Astrocyte of the hippocampus (primary cell): ENCODE results near the gene SHROOM3.
A peak's percentile ranks its signal among the peaks of the same experiment; 100 is the strongest.

Source experiments
- DNase-seq: peaks from one replicate; pipeline ENCODE4 v3.0.0; 2011; ENCODE audit warnings: low read depth, low spot score

Gene SHROOM3

GRCh38 chr4:76658231-76659102 lies 223.4 kb downstream of the SHROOM3 start:
- peak; percentile 74 for DNase-seq

- DNase-seq = peak; percentile 50
These were observed 224.1 kb downstream of the SHROOM3 start for GRCh38 chr4:76659103-76659490.

- DNase-seq = no peak
These were observed 228.8 kb downstream of the SHROOM3 start for GRCh38 chr4:76663824-76664223.

- DNase-seq = peak; percentile 57
These were observed 230.1 kb downstream of the SHROOM3 start for GRCh38 chr4:76665153-76665552.

- no peak for DNase-seq
These were observed 230.7 kb downstream of the SHROOM3 start for GRCh38 chr4:76665721-76666120.

- no peak for DNase-seq
These were observed 232.0 kb downstream of the SHROOM3 start for GRCh38 chr4:76666944-76667532.

- no peak for DNase-seq
These were observed 235.6 kb downstream of the SHROOM3 start for GRCh38 chr4:76670631-76671030.

- DNase-seq = no peak
These were observed 238.3 kb downstream of the SHROOM3 start for GRCh38 chr4:76673362-76673761.

- no peak for DNase-seq
These were observed 240.0 kb downstream of the SHROOM3 start for GRCh38 chr4:76674983-76675382.

- no peak for DNase-seq
These were observed 242.7 kb downstream of the SHROOM3 start for GRCh38 chr4:76677571-76678326.

- no peak for DNase-seq
These were observed 244.7 kb downstream of the SHROOM3 start for GRCh38 chr4:76679691-76680090.

GRCh38 chr4:76680952-76681351 lies 245.9 kb downstream of the SHROOM3 start:
- no peak for DNase-seq

- DNase-seq = peak; percentile 30
These were observed 247.0 kb downstream of the SHROOM3 start for GRCh38 chr4:76681996-76682395.

- DNase-seq = no peak
These were observed 248.1 kb downstream of the SHROOM3 start for GRCh38 chr4:76683144-76683543.

GRCh38 chr4:76687746-76688448 lies 252.9 kb downstream of the SHROOM3 start:
- DNase-seq = no peak

GRCh38 chr4:76688619-76689144 lies 253.7 kb downstream of the SHROOM3 start:
- DNase-seq = peak; percentile 56

- DNase-seq = peak; percentile 77
These were observed 254.3 kb downstream of the SHROOM3 start for GRCh38 chr4:76689145-76689817.

GRCh38 chr4:76690011-76690905 lies 255.2 kb downstream of the SHROOM3 start:
- no peak for DNase-seq

- no peak for DNase-seq
These were observed 255.9 kb downstream of the SHROOM3 start for GRCh38 chr4:76690906-76691275.
